Ishikawa (cell line): Measurements from ENCODE around the gene SLC25A48.

Experiments used
- CEBPB ChIP-seq: IDR thresholded peaks from 2 replicates; pipeline ENCODE4 v1.6.1; 2012
- CREB1 ChIP-seq: IDR thresholded peaks from 2 replicates; pipeline ENCODE4 v1.6.1; 2012; ENCODE audit warnings: low read depth
- EP300 ChIP-seq: IDR thresholded peaks from 2 replicates; pipeline ENCODE4 v1.6.1; 2012; ENCODE audit warnings: borderline replicate concordance
- FOXM1 ChIP-seq: IDR thresholded peaks from 2 replicates; pipeline ENCODE4 v1.6.1; 2012; ENCODE audit warnings: low read depth, borderline replicate concordance
- TAF1 ChIP-seq: IDR thresholded peaks from 2 replicates; pipeline ENCODE4 v1.6.1; 2012; ENCODE audit warnings: low read depth, mild to moderate bottlenecking
- TEAD4 ChIP-seq: IDR thresholded peaks from 2 replicates; pipeline ENCODE4 v1.6.1; 2012
- YY1 ChIP-seq: IDR thresholded peaks from 2 replicates; pipeline ENCODE4 v1.6.1; 2012; ENCODE audit warnings: low read depth
- TF ChIP-seq, protein P1 (sequence below): IDR thresholded peaks from 2 replicates; pipeline ENCODE4 v1.6.1; 2012; ENCODE audit warnings: low read depth, mild to moderate bottlenecking
- TF ChIP-seq, protein P2 (sequence below): IDR thresholded peaks from 2 replicates; pipeline ENCODE4 v1.6.1; 2012
- TF ChIP-seq, protein P3 (sequence below): IDR thresholded peaks from 2 replicates; pipeline ENCODE4 v1.6.1; 2012

DNA sequence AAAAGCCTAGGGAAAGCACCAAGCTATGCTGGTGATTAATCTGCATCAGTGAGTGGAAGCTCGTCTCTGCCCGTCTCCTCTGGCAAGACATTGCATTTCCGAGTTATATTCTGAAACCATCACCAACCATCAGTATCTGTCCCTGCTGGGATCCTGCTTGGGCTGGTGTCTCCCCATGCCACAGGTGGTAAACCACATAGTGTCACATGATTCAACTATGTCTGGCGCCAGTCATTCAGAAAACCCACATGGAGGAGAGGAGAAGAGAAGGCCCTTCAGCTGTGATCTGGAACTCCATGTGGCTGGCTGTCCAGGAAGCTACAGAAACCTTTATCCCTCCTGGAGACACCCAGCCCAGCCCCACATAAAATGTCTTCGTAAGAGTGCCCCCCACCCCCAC, 56.4 kb downstream of the SLC25A48 start:
- TF ChIP-seq YY1: no peak
- TF ChIP-seq, protein P1, sequence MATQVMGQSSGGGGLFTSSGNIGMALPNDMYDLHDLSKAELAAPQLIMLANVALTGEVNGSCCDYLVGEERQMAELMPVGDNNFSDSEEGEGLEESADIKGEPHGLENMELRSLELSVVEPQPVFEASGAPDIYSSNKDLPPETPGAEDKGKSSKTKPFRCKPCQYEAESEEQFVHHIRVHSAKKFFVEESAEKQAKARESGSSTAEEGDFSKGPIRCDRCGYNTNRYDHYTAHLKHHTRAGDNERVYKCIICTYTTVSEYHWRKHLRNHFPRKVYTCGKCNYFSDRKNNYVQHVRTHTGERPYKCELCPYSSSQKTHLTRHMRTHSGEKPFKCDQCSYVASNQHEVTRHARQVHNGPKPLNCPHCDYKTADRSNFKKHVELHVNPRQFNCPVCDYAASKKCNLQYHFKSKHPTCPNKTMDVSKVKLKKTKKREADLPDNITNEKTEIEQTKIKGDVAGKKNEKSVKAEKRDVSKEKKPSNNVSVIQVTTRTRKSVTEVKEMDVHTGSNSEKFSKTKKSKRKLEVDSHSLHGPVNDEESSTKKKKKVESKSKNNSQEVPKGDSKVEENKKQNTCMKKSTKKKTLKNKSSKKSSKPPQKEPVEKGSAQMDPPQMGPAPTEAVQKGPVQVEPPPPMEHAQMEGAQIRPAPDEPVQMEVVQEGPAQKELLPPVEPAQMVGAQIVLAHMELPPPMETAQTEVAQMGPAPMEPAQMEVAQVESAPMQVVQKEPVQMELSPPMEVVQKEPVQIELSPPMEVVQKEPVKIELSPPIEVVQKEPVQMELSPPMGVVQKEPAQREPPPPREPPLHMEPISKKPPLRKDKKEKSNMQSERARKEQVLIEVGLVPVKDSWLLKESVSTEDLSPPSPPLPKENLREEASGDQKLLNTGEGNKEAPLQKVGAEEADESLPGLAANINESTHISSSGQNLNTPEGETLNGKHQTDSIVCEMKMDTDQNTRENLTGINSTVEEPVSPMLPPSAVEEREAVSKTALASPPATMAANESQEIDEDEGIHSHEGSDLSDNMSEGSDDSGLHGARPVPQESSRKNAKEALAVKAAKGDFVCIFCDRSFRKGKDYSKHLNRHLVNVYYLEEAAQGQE: no peak
- TF ChIP-seq EP300: no peak
- TF ChIP-seq TEAD4: no peak
- TF ChIP-seq, protein P2, sequence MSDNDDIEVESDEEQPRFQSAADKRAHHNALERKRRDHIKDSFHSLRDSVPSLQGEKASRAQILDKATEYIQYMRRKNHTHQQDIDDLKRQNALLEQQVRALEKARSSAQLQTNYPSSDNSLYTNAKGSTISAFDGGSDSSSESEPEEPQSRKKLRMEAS: no peak
- TF ChIP-seq CREB1: no peak
- TF ChIP-seq FOXM1: no peak
- TF ChIP-seq, protein P3, sequence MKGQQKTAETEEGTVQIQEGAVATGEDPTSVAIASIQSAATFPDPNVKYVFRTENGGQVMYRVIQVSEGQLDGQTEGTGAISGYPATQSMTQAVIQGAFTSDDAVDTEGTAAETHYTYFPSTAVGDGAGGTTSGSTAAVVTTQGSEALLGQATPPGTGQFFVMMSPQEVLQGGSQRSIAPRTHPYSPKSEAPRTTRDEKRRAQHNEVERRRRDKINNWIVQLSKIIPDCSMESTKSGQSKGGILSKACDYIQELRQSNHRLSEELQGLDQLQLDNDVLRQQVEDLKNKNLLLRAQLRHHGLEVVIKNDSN: no peak
- no peak for TF ChIP-seq CEBPB
- no peak for TF ChIP-seq TAF1
